ENCODE measurements around the gene POLL. TPM values are rescaled to one million over a fixed set of nuclear protein-coding genes. Genes with fewer than 3 reads are reported as not detected.

The POLL gene
- total and polyA plus RNA-seq, 2 of the 4 experiments (the other 2 are of a cell fraction) = 6.3 to 23.7 TPM

GRCh38 chr10:101578192-101578591, 9.9 kb downstream of the POLL start:
- no peak for TF ChIP-seq NFE2L2 (IDR thresholded peaks at IDR 0.05; ENCODE audit: low read depth, low read length)
- no peak for TF ChIP-seq CTCF (conservative IDR thresholded peaks at IDR 0.05; ENCODE audit: low read depth, low read length)
- DNase-seq = no peak
- Histone ChIP-seq H4K8ac (ENCODE audit: low read depth in 2 of 2, low read length in 2 of 2) (no peak overlapping the region), H4K5ac (ENCODE audit: low read depth, low read length) (no peak overlapping the region), H3K4me1 (ENCODE audit: control insufficient read depth, insufficient read depth, low read length) (no peaks in the 10 kb centered on the region), H3K56ac (ENCODE audit: extremely low read depth, insufficient read depth, low read length) (no peak overlapping the region), H3K14ac (replicated peaks; ENCODE audit: low read depth, low read length) (no peak overlapping the region), H4K20me1 (ENCODE audit: insufficient read depth, low read length) (no peaks in the 10 kb centered on the region), H3K79me1 (ENCODE audit: low read depth in 1 of 2, low read length in 2 of 2) (0 out of 4 replicates have a peak, but pooled peaks cover 0 to 4% of the 10 kb centered on the region in 2 experiments), H2AK5ac (ENCODE audit: low read depth, low read length) (no peak overlapping the region), H2BK20ac (ENCODE audit: low read depth, low read length) (no peak overlapping the region), H3K27me3 (ENCODE audit: control insufficient read depth, insufficient read depth, low read length) (no peaks in the 10 kb centered on the region), H3K9ac (ENCODE audit: low read depth, low read length) (no peak overlapping the region), H3K4me2 (ENCODE audit: low read depth, low read length) (no peak overlapping the region), H3K4ac (ENCODE audit: low read depth, low read length) (no peak overlapping the region), H2AK9ac (replicated peaks; ENCODE audit: low read depth, low read length, poor library complexity) (no peak overlapping the region), H2BK5ac (ENCODE audit: low read depth, low read length, poor library complexity, severe bottlenecking) (no peak overlapping the region), H2BK15ac (ENCODE audit: low read depth, low read length) (no peak overlapping the region), H3K9me1 (ENCODE audit: insufficient read depth, low read length) (peaks cover 3% of the 10 kb centered on the region; the same call in 1 of the 2 replicates), H3K27ac (ENCODE audit: insufficient read depth, low read length) (no peak overlapping the region), H3K4me3 (ENCODE audit: insufficient read depth, low read depth, low read length) (no peak overlapping the region), H2BK120ac (ENCODE audit: low read depth, low read length) (no peak overlapping the region), H3K36me3 (ENCODE audit: control insufficient read depth, insufficient read depth, low read length) (peaks cover 35% of the 10 kb centered on the region; the same call in 1 of the 2 replicates), H3K9me3 (ENCODE audit: control insufficient read depth, insufficient read depth, low read length) (no peaks in the 10 kb centered on the region), H4K91ac (ENCODE audit: insufficient read depth, low read depth, low read length) (no peak overlapping the region), H3K18ac (ENCODE audit: low read depth, low read length) (no peak overlapping the region), H3K23ac (ENCODE audit: low read depth, low read length) (no peak overlapping the region), H2AFZ (replicated peaks; ENCODE audit: low read length, poor library complexity) (no peak overlapping the region)
- dilution Hi-C loops (cut with HindIII; ENCODE audit: low sequenced_read_pairs, unreplicated experiment) (no loop called here), in situ Hi-C loops (cut with MboI; ENCODE audit: low sequenced_read_pairs) (no loop called here), intact Hi-C loops (cut with micrococcal nuclease) (no loop called here)
- ChIA-PET POLR2A (ENCODE audit: unreplicated experiment) (no interaction called here), CTCF (interaction anchor here (0.8 kb wide), 1 partner anchor 10 kb away, joined by 3 read pairs; the partner anchor contains the start of genes DPCD and POLL)
- 100% methylated on average over 3 of the region's 5 CpGs; no CpG with 5 or more reads in 1 of the 2 experiments for WGBS, 2 experiments (ENCODE audit: extremely low coverage in 2 of 2, insufficient read length in 1 of 2)
- no peak for ATAC-seq (ENCODE audit: low read depth)
- BruUV-seq (replicated peaks) = no TSS peak

Measured in IMR-90 (cell line).